ENCODE data around the gene PRKCE. TPM values are rescaled to one million over a fixed set of nuclear protein-coding genes. Genes with fewer than 3 reads are reported as not detected.

Gene PRKCE
- total RNA-seq, 1 experiment from 2014 or later, result 14.0 TPM

DNA sequence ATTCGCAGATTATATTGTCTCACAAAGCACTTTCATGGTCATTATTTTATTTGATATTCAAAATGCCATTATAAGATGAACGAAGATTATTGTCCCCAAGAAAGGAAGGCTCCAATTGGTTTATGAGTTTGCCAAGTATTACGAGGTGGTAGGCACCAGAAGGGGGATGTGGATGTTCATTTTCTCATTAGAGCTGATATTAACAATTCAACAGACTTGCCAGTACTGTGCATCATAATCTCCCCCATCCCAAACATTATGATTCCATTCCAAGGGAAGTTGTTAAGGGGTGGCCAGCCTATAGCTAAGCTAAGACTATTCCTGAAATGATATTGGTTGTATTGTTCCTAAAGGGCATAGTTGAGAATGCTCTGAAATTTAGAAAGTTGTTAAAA is 257.7 kb downstream of the PRKCE start:
- peaks cover 3% of the 10 kb centered on the region; the same call in 1 of the 2 replicates for H3K4me1 ChIP-seq (ENCODE audit: control insufficient read depth, insufficient read depth, low read length)
- ATAC-seq, result no peak
- no peaks in the 10 kb centered on the region for H3K27me3 ChIP-seq (ENCODE audit: control insufficient read depth, insufficient read depth, low read length)
- BruUV-seq (replicated peaks), result no TSS peak
- in situ Hi-C loops (cut with HindIII; ENCODE audit: low pct_unique_long_range_greater_than_20kb, low sequenced_read_pairs) (no loop called here), intact Hi-C loops (cut with micrococcal nuclease; ENCODE audit: unreplicated experiment) (no loop called here)
- H3K36me3 ChIP-seq (ENCODE audit: control insufficient read depth, insufficient read depth, low read length), result no peaks in the 10 kb centered on the region
- no peak overlapping the region for H3K4me3 ChIP-seq (ENCODE audit: low read depth in 2 of 2, low read length in 2 of 2)
- TF ChIP-seq POLR2AphosphoS5 (IDR thresholded peaks at IDR 0.05; ENCODE audit: low read depth, low read length) (no peak), TCF7L2 (IDR thresholded peaks at IDR 0.05; ENCODE audit: low read depth, low read length) (no peak), SIN3A (IDR thresholded peaks at IDR 0.05; ENCODE audit: borderline replicate concordance, insufficient read depth, low read depth, low read length) (no peak)
- TF ChIP-seq, protein P1, sequence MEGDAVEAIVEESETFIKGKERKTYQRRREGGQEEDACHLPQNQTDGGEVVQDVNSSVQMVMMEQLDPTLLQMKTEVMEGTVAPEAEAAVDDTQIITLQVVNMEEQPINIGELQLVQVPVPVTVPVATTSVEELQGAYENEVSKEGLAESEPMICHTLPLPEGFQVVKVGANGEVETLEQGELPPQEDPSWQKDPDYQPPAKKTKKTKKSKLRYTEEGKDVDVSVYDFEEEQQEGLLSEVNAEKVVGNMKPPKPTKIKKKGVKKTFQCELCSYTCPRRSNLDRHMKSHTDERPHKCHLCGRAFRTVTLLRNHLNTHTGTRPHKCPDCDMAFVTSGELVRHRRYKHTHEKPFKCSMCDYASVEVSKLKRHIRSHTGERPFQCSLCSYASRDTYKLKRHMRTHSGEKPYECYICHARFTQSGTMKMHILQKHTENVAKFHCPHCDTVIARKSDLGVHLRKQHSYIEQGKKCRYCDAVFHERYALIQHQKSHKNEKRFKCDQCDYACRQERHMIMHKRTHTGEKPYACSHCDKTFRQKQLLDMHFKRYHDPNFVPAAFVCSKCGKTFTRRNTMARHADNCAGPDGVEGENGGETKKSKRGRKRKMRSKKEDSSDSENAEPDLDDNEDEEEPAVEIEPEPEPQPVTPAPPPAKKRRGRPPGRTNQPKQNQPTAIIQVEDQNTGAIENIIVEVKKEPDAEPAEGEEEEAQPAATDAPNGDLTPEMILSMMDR (IDR thresholded peaks at IDR 0.05), result no peak
- TF ChIP-seq, protein P2, sequence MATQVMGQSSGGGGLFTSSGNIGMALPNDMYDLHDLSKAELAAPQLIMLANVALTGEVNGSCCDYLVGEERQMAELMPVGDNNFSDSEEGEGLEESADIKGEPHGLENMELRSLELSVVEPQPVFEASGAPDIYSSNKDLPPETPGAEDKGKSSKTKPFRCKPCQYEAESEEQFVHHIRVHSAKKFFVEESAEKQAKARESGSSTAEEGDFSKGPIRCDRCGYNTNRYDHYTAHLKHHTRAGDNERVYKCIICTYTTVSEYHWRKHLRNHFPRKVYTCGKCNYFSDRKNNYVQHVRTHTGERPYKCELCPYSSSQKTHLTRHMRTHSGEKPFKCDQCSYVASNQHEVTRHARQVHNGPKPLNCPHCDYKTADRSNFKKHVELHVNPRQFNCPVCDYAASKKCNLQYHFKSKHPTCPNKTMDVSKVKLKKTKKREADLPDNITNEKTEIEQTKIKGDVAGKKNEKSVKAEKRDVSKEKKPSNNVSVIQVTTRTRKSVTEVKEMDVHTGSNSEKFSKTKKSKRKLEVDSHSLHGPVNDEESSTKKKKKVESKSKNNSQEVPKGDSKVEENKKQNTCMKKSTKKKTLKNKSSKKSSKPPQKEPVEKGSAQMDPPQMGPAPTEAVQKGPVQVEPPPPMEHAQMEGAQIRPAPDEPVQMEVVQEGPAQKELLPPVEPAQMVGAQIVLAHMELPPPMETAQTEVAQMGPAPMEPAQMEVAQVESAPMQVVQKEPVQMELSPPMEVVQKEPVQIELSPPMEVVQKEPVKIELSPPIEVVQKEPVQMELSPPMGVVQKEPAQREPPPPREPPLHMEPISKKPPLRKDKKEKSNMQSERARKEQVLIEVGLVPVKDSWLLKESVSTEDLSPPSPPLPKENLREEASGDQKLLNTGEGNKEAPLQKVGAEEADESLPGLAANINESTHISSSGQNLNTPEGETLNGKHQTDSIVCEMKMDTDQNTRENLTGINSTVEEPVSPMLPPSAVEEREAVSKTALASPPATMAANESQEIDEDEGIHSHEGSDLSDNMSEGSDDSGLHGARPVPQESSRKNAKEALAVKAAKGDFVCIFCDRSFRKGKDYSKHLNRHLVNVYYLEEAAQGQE (IDR thresholded peaks at IDR 0.05; ENCODE audit: insufficient read depth in 1 of 2, low read depth in 2 of 2, low read length in 1 of 2), result no peak
- DNase-seq (ENCODE audit: low read depth, low spot score), result no peak
- ChIA-PET CTCF (interaction anchor here (0.5 kb wide), 1 partner anchor 264 kb away, joined by 5 read pairs; no protein-coding TSS in a partner anchor), POLR2A (no interaction called here)
- no peaks in the 10 kb centered on the region for H3K9me3 ChIP-seq (ENCODE audit: control insufficient read depth, insufficient read depth, low read depth, low read length)
- no peak overlapping the region for H3K27ac ChIP-seq (ENCODE audit: low read length)

DNA sequence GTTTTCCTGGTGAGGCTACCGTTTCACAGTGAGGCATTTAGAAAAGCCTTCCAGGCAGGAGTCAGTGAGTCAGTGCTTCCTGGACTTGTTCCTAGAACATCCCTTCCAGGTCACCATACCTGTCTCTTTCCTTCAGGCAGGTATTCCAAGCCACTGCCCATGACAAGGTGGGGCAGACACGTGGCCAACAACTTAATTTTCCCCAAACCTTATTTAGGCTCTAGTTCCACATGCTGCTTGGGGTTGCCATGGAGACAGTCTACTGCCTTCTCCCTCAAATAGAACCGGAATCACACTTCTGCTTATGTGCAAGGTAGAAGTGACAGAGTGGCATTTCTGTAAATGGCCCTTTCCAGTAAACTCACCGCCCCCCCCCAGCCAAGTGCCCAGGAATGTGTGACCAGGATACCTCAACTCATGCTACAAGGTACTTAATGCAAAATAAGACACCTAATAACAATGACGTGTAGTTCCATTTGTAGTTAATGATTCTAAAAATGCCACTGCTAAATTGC is 258.3 kb downstream of the PRKCE start:
- Histone ChIP-seq H3K27ac (ENCODE audit: low read length) (no peak overlapping the region), H3K36me3 (ENCODE audit: control insufficient read depth, insufficient read depth, low read length) (no peaks in the 10 kb centered on the region), H3K9me3 (ENCODE audit: control insufficient read depth, insufficient read depth, low read depth, low read length) (no peaks in the 10 kb centered on the region), H3K4me3 (ENCODE audit: low read depth in 2 of 2, low read length in 2 of 2) (no peak overlapping the region), H3K4me1 (ENCODE audit: control insufficient read depth, insufficient read depth, low read length) (peaks cover 3% of the 10 kb centered on the region; the same call in 1 of the 2 replicates), H3K27me3 (ENCODE audit: control insufficient read depth, insufficient read depth, low read length) (no peaks in the 10 kb centered on the region)
- intact Hi-C loops (cut with micrococcal nuclease; ENCODE audit: unreplicated experiment), result no loop called here
- ChIA-PET POLR2A (no interaction called here), CTCF (no interaction called here)
- in situ Hi-C loops (cut with HindIII; ENCODE audit: low pct_unique_long_range_greater_than_20kb, low sequenced_read_pairs), result no loop called here
- no TSS peak for BruUV-seq (replicated peaks)
- TF ChIP-seq TCF7L2 (IDR thresholded peaks at IDR 0.05; ENCODE audit: low read depth, low read length) (no peak), POLR2AphosphoS5 (IDR thresholded peaks at IDR 0.05; ENCODE audit: low read depth, low read length) (no peak)
- TF ChIP-seq, protein P1 (IDR thresholded peaks at IDR 0.05), result no peak
- TF ChIP-seq, protein P2 (IDR thresholded peaks at IDR 0.05; ENCODE audit: insufficient read depth in 1 of 2, low read depth in 2 of 2, low read length in 1 of 2), result no peak
- peak; percentile 49; the same call in 1 of the 2 replicates for ATAC-seq
- no peak for DNase-seq (ENCODE audit: low read depth, low spot score)
